Keratinocyte (primary cell): Measurements from ENCODE around the gene RFTN1.

Experiments used
- EZH2 ChIP-seq: IDR thresholded peaks from one replicate; pipeline ENCODE4 v1.6.1; 2012; ENCODE audit warnings: inconsistent platforms, mild to moderate bottlenecking, low read length, moderate library complexity
- TF ChIP-seq, protein P1 (sequence below), 3 experiments: IDR thresholded peaks in 1 of 3; conservative IDR thresholded peaks in 1 of 3; optimal IDR thresholded peaks in 1 of 3; 2 replicates in 2 of 3; 3 replicates in 1 of 3; pipeline versions ENCODE3 to v1.5.1; 2011; ENCODE audit warnings: low read length in 3 of 3, mild to moderate bottlenecking in 3 of 3, moderate library complexity in 2 of 3, control low read depth in 1 of 3, inconsistent platforms in 1 of 3; ENCODE audit not compliant: insufficient read depth in 2 of 3; ENCODE audit errors: extremely low read depth in 1 of 3

DNA sequence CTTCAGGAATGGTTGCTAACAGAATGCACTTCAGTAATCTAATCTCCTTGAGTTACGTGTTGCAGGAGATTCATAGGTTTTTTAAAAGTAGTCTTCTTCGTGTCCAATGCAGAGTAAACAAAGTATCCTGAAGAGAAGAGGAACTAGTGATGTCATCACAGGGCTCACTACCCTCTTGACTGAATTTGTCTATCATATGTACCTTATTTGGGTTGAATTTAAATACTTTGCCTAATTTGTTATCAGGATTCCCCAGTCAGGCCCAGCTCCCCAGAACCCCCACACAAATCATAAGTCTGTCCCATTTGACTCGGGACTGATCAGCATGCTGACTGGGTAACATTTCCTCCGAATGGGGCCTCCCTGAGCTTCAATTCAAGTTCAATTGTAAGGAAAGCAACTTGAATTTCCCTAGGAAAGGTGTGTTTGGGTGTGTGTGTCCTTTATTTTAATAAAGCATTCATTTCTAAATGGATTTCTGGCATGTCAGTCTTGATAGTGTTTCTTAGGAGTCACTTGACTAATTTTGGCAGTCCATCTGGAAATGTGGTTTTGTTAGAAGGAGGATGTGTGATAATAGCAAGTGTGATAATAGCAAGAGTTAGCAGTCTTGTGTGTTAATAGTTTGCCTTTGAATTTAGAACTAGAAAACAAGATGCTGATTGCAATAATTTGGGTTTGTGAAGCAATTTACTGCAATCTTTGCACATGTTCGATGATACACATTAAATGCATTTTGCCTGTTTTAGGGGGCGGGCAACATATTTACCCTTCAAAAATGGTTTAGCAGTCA, 226.6 kb downstream of the RFTN1 start:
- TF ChIP-seq, protein P1, sequence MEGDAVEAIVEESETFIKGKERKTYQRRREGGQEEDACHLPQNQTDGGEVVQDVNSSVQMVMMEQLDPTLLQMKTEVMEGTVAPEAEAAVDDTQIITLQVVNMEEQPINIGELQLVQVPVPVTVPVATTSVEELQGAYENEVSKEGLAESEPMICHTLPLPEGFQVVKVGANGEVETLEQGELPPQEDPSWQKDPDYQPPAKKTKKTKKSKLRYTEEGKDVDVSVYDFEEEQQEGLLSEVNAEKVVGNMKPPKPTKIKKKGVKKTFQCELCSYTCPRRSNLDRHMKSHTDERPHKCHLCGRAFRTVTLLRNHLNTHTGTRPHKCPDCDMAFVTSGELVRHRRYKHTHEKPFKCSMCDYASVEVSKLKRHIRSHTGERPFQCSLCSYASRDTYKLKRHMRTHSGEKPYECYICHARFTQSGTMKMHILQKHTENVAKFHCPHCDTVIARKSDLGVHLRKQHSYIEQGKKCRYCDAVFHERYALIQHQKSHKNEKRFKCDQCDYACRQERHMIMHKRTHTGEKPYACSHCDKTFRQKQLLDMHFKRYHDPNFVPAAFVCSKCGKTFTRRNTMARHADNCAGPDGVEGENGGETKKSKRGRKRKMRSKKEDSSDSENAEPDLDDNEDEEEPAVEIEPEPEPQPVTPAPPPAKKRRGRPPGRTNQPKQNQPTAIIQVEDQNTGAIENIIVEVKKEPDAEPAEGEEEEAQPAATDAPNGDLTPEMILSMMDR (optimal IDR thresholded peaks at IDR 0.05 in 1 of 3, IDR thresholded peaks at IDR 0.05 in 1 of 3, conservative IDR thresholded peaks at IDR 0.05 in 1 of 3; ENCODE audit: extremely low read depth in 1 of 3, insufficient read depth in 2 of 3, low read length in 3 of 3), result no peak
- TF ChIP-seq EZH2, result no peak
